A549 (cell line): ENCODE data around the gene MRPL14. TPM values are rescaled to one million over a fixed set of nuclear protein-coding genes. Genes with fewer than 3 reads are reported as not detected.

Experiments
- ATAC-seq, 2 experiments: fragments of 200-7000 bp in 1 of 2; fragments of >200 bp in 1 of 2; cut with Nextera tagmentation in 1 of 2; cut with Tn5 transposase in 1 of 2; 3 replicates each; pipeline versions ENCODE4 v1.8.0 to v1.9.1; 2018 to 2020; ENCODE audit warnings: mild to moderate bottlenecking in 1 of 2, moderate library complexity in 1 of 2
- CTCF ChIA-PET: fragments of 300-600 bp; sonication (Branson Sonifier 250); formaldehyde crosslinking; extraction: SDS; loops from one replicate; lab custom pipeline; 2021; ENCODE audit warnings: antibody characterized with exemption, inconsistent platforms; lab: Yijun Ruan, JAX
- POLR2A ChIA-PET: fragments of 350-600 bp; formaldehyde crosslinking; extraction: SDS; loops from one replicate; lab custom pipeline; 2021; ENCODE audit warnings: antibody characterized with exemption, inconsistent platforms; lab: Yijun Ruan, JAX
- DNase-seq, 2 experiments: peaks; one replicate each; pipeline versions ENCODE4 v3.0.0 to v3.0.0-alpha.2; 2011 to 2016; ENCODE audit warnings: low read depth in 1 of 2, low spot score in 1 of 2
- FAIRE-seq: peaks from 2 replicates; lab custom pipeline; 2011; peaks lifted over from hg19 to GRCh38; lab: Jason Lieb, UNC
- H3K27ac ChIP-seq, 2 experiments: fragments of >200 bp; sonication (Bioruptor Twin); formaldehyde crosslinking; 3 replicates each; pipeline ENCODE4 v1.5.1; 2016 to 2017
- H3K4me1 ChIP-seq: fragments of >200 bp; sonication (Bioruptor Twin); formaldehyde crosslinking; 3 replicates; pipeline ENCODE4 v1.6.1; 2016
- H3K4me2 ChIP-seq: fragments of >200 bp; sonication (Bioruptor Twin); formaldehyde crosslinking; 3 replicates; pipeline ENCODE4 v1.6.1; 2016
- H3K4me3 ChIP-seq: fragments of >200 bp; sonication (Bioruptor Twin); formaldehyde crosslinking; 3 replicates; pipeline ENCODE4 v1.5.1; 2016
- H3K9me3 ChIP-seq: fragments of >200 bp; sonication (Bioruptor Twin); formaldehyde crosslinking; 3 replicates; pipeline ENCODE4 v1.6.1; 2016
- BHLHE40 ChIP-seq: IDR thresholded peaks from 2 replicates; pipeline ENCODE4 v1.6.1; 2012; ENCODE audit warnings: low read depth, low read length, inconsistent platforms
- E2F6 ChIP-seq: IDR thresholded peaks from 2 replicates; pipeline ENCODE4 v1.6.1; 2012; ENCODE audit warnings: low read depth, borderline replicate concordance
- EHMT2 ChIP-seq: fragments of 200-600 bp; sonication (generic); IDR thresholded peaks from 2 replicates; pipeline ENCODE4 v1.6.1; 2016; ENCODE audit warnings: antibody characterized with exemption, low read depth, mild to moderate bottlenecking, moderate library complexity
- ELK1 ChIP-seq: fragments of 150-350 bp; IDR thresholded peaks from 2 replicates; pipeline ENCODE4 v1.6.1; 2014; ENCODE audit warnings: low read depth, mild to moderate bottlenecking, low read length
- ESRRA ChIP-seq: fragments of 150-350 bp; IDR thresholded peaks from 2 replicates; pipeline ENCODE4 v1.6.1; 2014; ENCODE audit warnings: mild to moderate bottlenecking, low read length, borderline replicate concordance
- FOSB ChIP-seq: fragments of 250-450 bp; sonication (Bioruptor Pico); IDR thresholded peaks from 2 replicates; pipeline ENCODE4 v1.5.0; 2020; ENCODE audit warnings: mild to moderate bottlenecking, moderate library complexity
- GATA3 ChIP-seq: IDR thresholded peaks from 2 replicates; pipeline ENCODE4 v1.6.1; 2012; ENCODE audit warnings: borderline replicate concordance
- HDAC2 ChIP-seq: fragments of 200-600 bp; sonication (generic); IDR thresholded peaks from 2 replicates; pipeline ENCODE4 v1.6.1; 2016
- HEYL ChIP-seq: fragments of 250-450 bp; sonication (Bioruptor Pico); IDR thresholded peaks from 2 replicates; pipeline ENCODE4 v1.8.0; 2021; ENCODE audit warnings: mild to moderate bottlenecking, moderate library complexity
- HOXB13 ChIP-seq: fragments of 250-450 bp; sonication (Bioruptor Pico); IDR thresholded peaks from 2 replicates; pipeline ENCODE4 v1.5.0; 2020; ENCODE audit warnings: low read depth, mild to moderate bottlenecking, moderate library complexity
- JUNB ChIP-seq: fragments of >200 bp; sonication (Bioruptor Twin); formaldehyde crosslinking; IDR thresholded peaks from 2 replicates; pipeline ENCODE4 v1.6.1; 2016
- KDM1A ChIP-seq: fragments of 200-600 bp; sonication (generic); IDR thresholded peaks from 2 replicates; pipeline ENCODE4 v1.6.1; 2016; ENCODE audit warnings: low read depth, mild to moderate bottlenecking
- KDM5A ChIP-seq: fragments of 200-600 bp; sonication (generic); IDR thresholded peaks from 2 replicates; pipeline ENCODE4 v1.6.1; 2016; ENCODE audit warnings: antibody characterized with exemption, mild to moderate bottlenecking
- MAFK ChIP-seq: fragments of 450-650 bp; IDR thresholded peaks from 2 replicates; pipeline ENCODE4 v1.6.1; 2014; ENCODE audit not compliant: partially characterized antibody
- MAZ ChIP-seq: fragments of 150-350 bp; IDR thresholded peaks from 2 replicates; pipeline ENCODE4 v1.6.1; 2014; ENCODE audit warnings: antibody characterized with exemption, low read depth, low read length, borderline replicate concordance
- NFE2L2 ChIP-seq: fragments of 150-350 bp; conservative IDR thresholded peaks from 2 replicates; pipeline ENCODE4 v1.6.1; 2014; ENCODE audit warnings: low read length
- RAD21 ChIP-seq, 2 experiments: fragments of >200 bp in 1 of 2; sonication (Bioruptor Twin) in 1 of 2; formaldehyde crosslinking in 1 of 2; IDR thresholded peaks in 1 of 2; conservative IDR thresholded peaks in 1 of 2; 2 replicates in 1 of 2; 3 replicates in 1 of 2; pipeline ENCODE4 v1.6.1; 2012 to 2018; ENCODE audit warnings: inconsistent platforms in 1 of 2
- RFX5 ChIP-seq: fragments of 450-650 bp; IDR thresholded peaks from 2 replicates; pipeline ENCODE4 v1.7.1; 2014; ENCODE audit warnings: antibody characterized with exemption, mild to moderate bottlenecking, moderate library complexity
- SMC3 ChIP-seq: fragments of >200 bp; sonication (Bioruptor Twin); formaldehyde crosslinking; IDR thresholded peaks from 3 replicates; pipeline ENCODE4 v1.6.1; 2018; ENCODE audit warnings: inconsistent platforms
- TP53 ChIP-seq: fragments of 250-450 bp; sonication (Bioruptor Pico); IDR thresholded peaks from 2 replicates; pipeline ENCODE4 v1.5.0; 2021; ENCODE audit warnings: mild to moderate bottlenecking, moderate library complexity
- ZC3H11A ChIP-seq: fragments of 450-650 bp; IDR thresholded peaks from 2 replicates; pipeline ENCODE4 v1.6.1; 2014; ENCODE audit warnings: antibody characterized with exemption, mild to moderate bottlenecking
- ZNF302 ChIP-seq: fragments of 250-450 bp; sonication (Bioruptor Pico); IDR thresholded peaks from 2 replicates; pipeline ENCODE4 v1.9.0; 2021; ENCODE audit warnings: inconsistent platforms, mild to moderate bottlenecking, moderate library complexity
- WGBS: methylation state at CpG from one replicate; pipeline ENCODE4 v1.1.6; 2017; ENCODE audit errors: missing lambda C conversion rate; 5-methylcytosine and 5-hydroxymethylcytosine counted together
- polyA plus RNA-seq, 4 experiments: library from polyadenylated mRNA; depleted of rRNA in 3 of 4; stranded (reverse); fragments of >200 nt; fragmentation: RNase III in 1 of 4; extraction: RNeasy Plus Mini Kit Qiagen cat#74134 plus additional on column Dnase treatment in 1 of 4; gene quantifications; 2 replicates in 3 of 4; 3 replicates in 1 of 4; pipeline ENCODE4 v1.2.3, GENCODE V29; 2011 to 2017
- TF ChIP-seq, protein P1 (sequence below): fragments of 250-450 bp; sonication (Bioruptor Pico); IDR thresholded peaks from 2 replicates; pipeline ENCODE4 v1.5.0; 2021; ENCODE audit warnings: mild to moderate bottlenecking, moderate library complexity, borderline replicate concordance

Gene MRPL14
- polyA plus RNA-seq, 2 of the 4 experiments (the other 2 are of a cell fraction), result 47.1 to 55.3 TPM

- 83% methylated on average over 1 of the region's 5 CpGs for WGBS
- TF ChIP-seq BHLHE40 (no peak), MAFK (no peak), GATA3 (no peak), RFX5 (no peak), JUNB (no peak), E2F6 (no peak), TP53 (CRISPR knock-in tag) (no peak), FOSB (no peak), HOXB13 (CRISPR knock-in tag) (no peak), KDM5A (no peak), KDM1A (no peak), EHMT2 (no peak), HEYL (CRISPR knock-in tag) (no peak), HDAC2 (no peak)
- TF ChIP-seq, protein P1, sequence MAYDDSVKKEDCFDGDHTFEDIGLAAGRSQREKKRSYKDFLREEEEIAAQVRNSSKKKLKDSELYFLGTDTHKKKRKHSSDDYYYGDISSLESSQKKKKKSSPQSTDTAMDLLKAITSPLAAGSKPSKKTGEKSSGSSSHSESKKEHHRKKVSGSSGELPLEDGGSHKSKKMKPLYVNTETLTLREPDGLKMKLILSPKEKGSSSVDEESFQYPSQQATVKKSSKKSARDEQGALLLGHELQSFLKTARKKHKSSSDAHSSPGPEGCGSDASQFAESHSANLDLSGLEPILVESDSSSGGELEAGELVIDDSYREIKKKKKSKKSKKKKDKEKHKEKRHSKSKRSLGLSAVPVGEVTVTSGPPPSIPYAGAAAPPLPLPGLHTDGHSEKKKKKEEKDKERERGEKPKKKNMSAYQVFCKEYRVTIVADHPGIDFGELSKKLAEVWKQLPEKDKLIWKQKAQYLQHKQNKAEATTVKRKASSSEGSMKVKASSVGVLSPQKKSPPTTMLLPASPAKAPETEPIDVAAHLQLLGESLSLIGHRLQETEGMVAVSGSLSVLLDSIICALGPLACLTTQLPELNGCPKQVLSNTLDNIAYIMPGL (CRISPR knock-in tag), result no peak
- ChIA-PET CTCF (interaction anchor here (0.8 to 1.9 kb wide), 3 partner anchors 12 to 273 kb away, joined by 3 to 9 read pairs (median 4); no protein-coding TSS in a partner anchor), POLR2A (interaction anchor here (1.4 kb wide), 1 partner anchor 320 kb away, joined by 5 read pairs; the partner anchor contains the start of gene VEGFA)
- ATAC-seq, result no peak
- Histone ChIP-seq H3K27ac (no peak overlapping the region), H3K4me1 (no peaks in the 10 kb centered on the region), H3K4me3 (no peak overlapping the region), H3K9me3 (no peaks in the 10 kb centered on the region), H3K4me2 (no peak overlapping the region)
- DNase-seq, result no peak
- no peak for FAIRE-seq
Measured at GRCh38 chr6:44090465-44090864, 36.8 kb downstream of the MRPL14 start.

DNA sequence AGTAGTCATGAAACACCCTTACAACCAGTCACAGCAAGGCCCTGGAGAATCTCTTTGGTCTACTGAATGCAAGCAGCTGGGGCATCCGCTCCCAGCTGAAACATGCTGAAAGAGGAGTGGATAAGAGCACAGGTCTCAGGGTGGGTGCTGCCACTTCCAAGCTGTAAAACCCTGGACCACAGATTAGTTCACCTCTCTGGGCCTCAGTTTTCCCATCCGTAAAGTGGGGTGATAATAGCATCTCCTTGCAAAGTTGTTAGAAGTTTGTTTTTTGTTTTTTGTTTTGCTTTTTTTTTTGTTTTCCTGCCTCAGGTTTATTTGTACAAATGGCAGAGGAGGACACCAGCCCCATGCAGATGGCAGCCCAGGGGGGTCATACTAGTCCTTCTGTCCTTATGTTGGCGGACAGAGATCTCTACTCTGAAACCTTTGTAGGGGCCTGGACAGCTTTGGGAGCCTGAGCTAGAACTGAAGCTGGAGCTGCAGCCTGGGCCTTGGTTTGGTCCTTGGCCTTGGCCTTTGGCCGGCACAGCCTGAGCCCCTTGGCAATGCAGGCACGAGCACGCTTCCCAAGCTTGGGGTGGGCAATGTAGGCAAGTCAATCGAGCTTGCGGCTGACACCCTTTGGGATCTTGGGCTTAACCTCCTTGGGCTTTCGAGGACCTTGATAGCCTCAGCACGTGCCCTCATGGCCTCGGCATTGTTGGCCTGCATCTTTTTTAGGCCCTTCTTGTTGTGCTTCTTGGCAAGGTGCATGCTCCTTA is 38.2 kb downstream of the MRPL14 start:
- WGBS, result 86% methylated on average over 10 of the region's 11 CpGs
- no peak overlapping the region for H3K27ac ChIP-seq
- H3K4me3 ChIP-seq, result no peak overlapping the region
- no peak overlapping the region for H3K4me2 ChIP-seq
- no peaks in the 10 kb centered on the region for H3K9me3 ChIP-seq
- H3K4me1 ChIP-seq, result no peaks in the 10 kb centered on the region
- TF ChIP-seq MAZ, result no peak
- TF ChIP-seq ZC3H11A, result no peak
- TF ChIP-seq ESRRA, result no peak
- no peak for TF ChIP-seq ELK1
- no peak for TF ChIP-seq ZNF302 (CRISPR knock-in tag)
- TF ChIP-seq SMC3, result no peak
- no peak for TF ChIP-seq KDM1A
- no peak for TF ChIP-seq EHMT2
- no peak for TF ChIP-seq NFE2L2
- no peak for TF ChIP-seq HEYL (CRISPR knock-in tag)
- TF ChIP-seq RAD21 (conservative IDR thresholded peaks at IDR 0.05 in 1 of 2, IDR thresholded peaks at IDR 0.05 in 1 of 2), result no peak
- ChIA-PET POLR2A (interaction anchor here (1.4 kb wide), 1 partner anchor 318 kb away, joined by 5 read pairs; the partner anchor contains the start of gene VEGFA), CTCF (interaction anchor here (0.7 to 0.8 kb wide), 2 partner anchors 10 to 249 kb away, joined by 3 read pairs; no protein-coding TSS in a partner anchor)
- DNase-seq, result no peak
- no peak for FAIRE-seq
- ATAC-seq, result no peak
